Measurements from ENCODE around the gene TPI1.
"Not testable (repeated sequence)": the region's sequence is repeated elsewhere in the genome, so short reads cannot be mapped to it uniquely, and the experiment has no call there.

Gene TPI1

DNA sequence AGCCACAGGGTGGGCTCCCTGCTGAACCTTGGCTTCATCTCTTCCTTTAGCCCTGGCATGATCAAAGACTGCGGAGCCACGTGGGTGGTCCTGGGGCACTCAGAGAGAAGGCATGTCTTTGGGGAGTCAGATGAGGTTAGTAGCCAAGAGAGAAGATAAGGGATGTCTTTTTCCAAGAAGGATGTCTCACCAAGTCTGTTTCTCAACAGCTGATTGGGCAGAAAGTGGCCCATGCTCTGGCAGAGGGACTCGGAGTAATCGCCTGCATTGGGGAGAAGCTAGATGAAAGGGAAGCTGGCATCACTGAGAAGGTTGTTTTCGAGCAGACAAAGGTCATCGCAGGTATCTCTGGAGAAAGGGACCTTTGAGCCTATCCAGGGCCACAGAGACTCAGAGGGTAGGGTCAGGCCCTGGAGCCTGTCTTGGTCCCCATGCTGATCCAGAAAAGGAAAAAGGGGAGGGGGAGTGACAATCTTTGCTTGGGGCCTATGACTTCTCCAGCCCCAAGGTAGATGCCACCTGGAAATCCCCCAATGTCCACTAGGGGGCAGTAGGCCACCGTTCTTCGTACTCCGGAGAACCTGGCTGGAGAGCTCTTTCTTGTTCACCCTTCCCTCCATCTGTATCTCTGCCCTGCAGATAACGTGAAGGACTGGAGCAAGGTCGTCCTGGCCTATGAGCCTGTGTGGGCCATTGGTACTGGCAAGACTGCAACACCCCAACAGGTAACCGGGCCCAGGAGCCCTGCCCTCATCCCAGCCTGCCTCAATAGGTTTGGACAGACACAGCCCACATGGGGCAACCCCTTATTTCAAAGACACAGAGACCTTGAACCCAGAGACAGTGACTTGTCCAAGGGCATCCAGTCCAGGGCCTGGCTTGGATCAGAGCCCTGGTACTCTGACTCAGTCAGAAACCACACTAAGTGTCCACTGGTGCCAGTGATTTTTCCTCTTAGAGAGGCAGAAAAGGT, 2.0 kb downstream of the TPI1 start:
- FAIRE-seq: no peak

DNA sequence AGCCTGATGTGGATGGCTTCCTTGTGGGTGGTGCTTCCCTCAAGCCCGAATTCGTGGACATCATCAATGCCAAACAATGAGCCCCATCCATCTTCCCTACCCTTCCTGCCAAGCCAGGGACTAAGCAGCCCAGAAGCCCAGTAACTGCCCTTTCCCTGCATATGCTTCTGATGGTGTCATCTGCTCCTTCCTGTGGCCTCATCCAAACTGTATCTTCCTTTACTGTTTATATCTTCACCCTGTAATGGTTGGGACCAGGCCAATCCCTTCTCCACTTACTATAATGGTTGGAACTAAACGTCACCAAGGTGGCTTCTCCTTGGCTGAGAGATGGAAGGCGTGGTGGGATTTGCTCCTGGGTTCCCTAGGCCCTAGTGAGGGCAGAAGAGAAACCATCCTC, 3.0 kb downstream of the TPI1 start:
- not testable (repeated sequence) for FAIRE-seq

DNA sequence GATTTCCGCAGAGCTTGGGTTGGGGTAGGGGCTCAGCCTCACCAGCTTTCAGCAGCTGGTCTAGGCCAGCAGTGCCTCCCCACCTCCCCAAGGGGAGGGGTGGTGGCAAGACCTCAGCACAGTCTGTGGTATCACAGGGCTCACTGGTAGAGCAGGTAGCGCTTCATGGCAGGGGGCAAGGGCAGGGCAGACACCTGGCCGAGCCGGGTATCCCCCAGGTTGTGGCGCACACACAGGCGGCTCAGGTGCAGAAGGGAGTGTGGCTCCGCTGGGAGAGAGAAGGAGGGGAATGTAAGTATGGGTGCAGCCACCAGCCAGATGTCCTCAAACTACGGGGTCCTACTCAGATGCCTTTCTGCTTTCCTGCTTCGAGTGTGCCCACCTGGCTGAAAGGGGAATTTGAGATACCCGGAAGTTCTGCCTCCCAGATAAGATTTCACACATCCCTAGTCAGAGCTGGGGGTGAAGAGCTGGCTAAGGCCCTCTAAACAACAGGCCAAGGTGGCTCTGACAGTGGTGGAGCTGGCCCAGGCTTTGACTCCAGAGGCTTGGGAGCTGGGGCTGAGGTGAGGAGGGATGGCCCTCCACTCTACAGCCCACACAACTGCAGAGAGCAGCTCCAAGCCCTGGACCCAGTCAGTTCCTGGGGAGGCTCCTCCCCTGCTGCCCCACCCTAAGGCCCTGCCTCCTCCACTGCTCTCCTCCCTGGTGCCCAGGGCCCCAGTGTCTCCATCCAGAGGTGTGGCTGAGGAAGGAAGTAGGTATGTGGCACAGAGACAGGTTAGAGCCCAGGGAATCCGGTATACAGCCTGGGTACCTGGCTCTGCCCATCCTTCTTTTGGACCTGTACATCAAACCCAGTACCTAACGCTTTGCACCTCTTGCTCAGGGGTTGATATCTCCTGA, 4.0 kb downstream of the TPI1 start:
- FAIRE-seq: no peak

DNA sequence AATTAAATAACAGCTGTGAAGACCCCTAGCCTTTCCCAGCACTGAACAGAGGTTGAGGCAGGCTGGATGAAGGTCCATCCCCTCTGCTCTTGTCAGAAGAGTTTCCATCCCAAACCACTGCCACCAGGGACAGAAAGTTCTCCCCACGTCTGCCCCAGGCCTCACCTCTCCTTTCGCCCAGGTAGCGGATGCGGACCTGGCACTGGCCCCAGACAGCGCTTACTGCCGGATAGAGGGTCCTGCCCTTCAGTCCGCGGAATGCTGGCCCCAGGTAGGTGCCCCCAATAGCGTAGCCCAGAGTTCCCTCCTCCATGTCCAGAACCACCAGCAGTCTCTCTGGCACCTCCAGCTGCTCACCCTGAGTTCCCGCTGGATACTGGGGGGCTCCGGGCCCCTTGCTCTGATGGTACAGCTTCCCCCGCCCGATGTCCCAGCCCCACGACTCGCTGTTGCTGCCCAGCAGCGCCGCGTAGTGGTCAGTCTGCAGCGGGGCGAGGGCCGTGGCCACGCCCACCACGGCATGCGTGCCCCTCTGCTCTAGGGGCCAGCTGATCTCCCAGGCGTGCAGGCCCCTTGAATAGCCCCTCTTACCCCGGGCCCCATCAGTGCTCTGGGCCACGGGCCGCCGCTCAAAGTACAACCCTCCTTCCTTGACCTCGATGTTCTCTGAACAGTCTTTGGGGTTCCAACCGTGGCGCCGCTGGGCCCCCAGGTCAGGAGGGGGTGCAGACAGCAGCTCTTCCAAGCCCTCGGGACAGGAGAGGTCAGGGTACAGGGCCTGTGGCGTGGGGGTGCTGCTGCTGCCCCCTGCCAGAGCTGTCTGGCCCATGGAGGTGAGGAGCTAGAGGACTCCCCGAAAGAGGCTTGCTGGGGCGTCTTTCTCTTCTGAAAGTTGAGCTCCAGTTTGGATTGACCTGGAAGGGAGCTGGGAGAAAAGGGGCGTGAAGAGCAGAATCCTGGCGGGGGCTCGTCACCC, 5.0 kb downstream of the TPI1 start:
- FAIRE-seq: no peak

DNA sequence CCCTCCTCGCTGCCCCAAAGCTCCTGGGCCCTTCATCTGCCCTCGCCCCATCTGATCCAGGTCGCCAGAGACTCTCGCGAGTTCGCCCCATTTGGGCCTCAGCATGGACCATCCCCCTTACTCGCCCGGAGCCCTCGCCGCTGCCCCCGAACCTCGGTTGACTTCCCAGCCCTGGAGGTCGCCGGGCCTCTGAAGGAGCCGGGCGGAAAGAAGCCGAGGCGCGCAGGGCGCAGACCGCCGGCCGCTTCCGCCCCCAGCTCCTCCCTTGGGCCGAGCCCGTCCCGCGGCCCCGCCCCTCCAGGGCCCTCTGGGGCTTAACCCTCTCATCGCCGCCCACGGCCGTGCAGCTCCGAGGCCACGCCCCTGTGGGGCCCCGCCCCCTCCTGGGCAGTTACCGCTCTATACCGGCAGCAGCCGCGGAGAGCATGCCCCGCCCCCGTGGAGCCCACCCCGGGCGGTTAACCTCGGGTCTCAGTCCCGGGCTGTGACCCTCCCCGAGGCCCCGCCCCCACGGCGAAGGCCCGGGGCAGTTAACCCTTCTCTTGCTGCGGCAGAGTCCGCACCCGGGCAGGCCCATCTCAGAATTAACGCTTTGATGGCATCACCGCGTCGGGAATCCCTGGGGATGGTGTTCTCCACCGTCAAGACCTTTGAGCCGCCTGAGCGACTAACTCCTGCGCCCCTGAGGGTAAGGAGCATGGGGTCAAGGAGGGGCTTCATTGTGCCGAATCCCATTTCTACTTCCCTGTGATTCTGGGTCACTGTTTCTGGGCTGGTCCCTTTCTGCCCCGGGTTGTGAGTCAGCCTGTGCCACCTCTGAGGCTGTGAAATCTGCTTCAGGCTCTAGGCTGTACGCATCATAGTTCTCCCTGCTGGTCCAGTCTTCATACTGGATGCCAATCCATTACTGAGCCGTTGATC, 6.0 kb downstream of the TPI1 start, which contains the start of gene SPSB2:
TSS of gene SPSB2 (minus strand) at position 210 of the 921 bp plus-strand sequence. CDS start 402 bp downstream, outside the sequence.
- no peak for FAIRE-seq

DNA sequence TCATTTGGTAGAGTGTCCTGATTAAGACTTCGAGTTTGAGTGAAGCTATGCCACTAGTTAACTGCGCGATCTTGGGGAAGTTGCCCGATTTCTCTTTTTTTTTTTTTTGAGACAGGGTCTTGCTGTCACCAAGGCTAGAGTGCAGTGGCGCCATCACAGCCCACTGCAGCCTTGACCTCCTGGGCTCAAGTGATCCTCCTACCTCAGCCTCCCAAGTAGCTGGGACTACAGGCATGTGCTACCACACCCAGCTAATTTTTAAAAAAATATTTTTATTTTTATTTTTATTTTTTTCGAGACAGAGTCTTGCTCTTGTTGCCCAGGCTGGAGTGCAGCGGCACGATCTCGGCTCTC, 6.7 kb downstream of the TPI1 start:
- not testable (repeated sequence) for FAIRE-seq

DNA sequence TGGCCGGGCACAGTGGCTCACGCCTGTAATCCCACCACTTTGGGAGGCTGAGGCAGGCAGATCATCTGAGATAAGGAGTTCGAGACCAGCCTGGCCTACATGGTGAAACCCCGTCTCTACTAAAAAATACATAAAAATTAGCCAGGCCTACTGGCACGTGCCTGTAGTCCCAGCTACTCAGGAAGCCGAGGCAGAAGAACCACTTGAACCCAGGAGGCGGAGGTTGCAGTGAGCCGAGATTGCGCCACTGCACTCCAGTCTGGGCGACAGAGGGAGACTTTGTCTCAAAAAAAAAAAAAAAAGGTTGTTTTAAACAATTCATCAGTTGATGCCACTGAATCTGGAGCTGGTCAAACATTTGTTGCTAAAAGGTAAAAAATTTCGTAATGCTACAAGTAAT, 12.5 kb downstream of the TPI1 start:
- FAIRE-seq: not testable (repeated sequence)

DNA sequence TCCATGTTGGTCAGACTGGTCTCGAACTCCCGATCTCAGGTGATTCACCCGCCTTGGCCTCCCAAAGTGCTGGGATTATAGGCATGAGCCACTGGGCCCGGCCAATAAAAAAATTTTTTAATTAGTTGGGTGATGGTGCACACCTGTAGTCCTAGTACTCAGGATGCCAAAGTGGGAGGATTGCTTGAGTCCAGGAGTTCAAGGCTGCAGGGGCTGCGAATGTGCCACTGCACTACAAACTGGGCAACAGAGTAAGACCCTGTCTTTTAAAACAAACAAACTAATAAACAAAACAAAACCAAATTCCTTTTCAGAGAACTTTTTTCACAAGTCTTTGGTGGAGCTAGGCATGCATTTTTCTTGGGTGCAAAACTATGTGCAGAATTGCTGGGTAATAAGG, 15.9 kb downstream of the TPI1 start:
- no peak for FAIRE-seq

DNA sequence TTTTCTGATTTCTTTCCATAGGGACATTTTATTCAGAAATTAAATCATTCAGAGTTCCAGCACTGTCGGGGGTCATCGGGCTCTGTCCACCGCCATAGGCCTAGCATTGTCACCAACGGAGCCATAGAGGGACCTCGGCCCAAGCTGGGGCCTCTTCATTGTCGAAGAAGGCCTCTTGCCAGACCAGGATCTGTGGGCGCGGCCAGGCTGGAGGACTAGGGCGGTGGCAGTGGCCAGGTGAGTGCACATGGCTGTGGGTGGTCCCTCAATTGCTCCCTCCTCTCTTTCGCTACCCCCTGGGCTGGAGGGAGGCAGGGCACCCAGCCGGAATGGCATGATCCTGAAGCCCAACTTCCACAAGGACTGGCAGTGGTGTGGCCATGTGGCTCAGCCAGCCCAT, 16.4 kb downstream of the TPI1 start:
- no peak for FAIRE-seq

DNA sequence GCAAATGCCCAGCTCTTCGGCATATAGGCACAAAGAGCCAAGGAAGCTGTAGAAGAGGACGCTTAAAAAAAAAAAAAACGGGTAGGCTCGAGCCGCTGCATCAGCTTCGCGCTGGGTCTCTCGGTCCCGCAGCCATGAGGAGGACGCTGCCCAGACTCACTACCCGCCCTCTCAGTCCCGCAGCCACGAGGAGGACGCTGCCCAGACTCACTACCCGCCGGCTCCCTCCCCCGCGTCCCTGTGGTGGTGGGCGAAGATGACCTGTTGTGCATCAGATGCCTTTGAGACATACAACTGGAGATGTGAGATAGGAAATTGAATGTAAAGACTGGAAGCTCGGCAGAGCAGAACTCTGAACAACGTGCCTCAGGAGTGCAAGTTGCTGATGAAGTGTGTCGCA, 17.2 kb downstream of the TPI1 start:
- no peak for FAIRE-seq

DNA sequence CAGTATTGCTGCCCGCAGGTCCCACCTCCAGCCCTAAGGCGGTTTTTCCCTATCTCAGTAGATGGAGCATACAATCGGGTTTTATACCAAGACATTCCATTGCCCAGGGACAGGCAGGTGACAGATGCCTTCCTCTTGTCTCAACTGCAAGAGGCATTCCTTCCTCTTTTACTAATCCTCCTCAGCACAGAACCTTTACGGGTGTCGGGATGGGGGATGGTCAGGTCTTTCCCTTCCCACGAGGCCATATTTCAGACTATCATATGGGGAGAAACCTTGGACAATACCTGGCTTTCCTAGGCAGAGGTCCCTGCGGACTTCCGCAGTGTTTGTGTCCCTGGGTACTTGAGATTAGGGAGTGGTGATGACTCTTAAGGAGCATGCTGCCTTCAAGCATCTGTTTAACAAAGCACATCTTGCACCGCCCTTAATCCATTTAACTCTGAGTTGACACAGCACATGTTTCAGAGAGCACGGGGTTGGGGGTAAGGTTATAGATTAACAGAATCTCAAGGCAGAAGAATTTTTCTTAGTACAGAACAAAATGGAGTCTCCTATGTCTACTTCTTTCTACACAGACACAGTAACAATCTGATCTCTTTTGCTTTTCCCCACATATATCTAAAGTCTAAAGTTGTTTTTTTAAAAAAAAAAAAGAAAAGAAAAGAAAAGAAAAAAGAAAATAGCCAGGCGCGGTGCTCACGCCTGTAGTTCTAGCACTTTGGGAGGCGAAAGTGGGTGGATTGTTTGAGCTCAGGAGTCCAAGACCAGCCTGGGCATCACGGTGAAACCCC, 19.1 kb downstream of the TPI1 start:
- FAIRE-seq: not testable (repeated sequence)

DNA sequence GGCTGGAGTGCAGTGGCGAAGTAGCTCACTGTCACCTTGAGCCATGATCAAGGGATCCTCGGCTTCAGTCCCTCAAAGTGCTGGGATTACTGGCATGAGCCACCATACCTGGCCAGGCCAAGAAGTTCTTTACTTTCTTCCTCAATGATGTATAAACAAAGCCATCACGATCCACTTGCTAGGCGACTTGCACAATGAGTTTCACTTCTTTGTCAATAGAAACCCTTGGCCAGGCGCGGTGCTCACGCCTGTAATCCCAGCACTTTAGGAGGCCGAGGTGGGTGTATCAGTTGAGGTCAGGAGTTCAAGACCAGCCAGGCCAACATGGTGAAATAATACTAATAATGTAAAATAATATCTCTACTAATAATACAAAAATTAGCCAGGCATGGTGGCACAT, 20.1 kb downstream of the TPI1 start:
- FAIRE-seq: no peak

DNA sequence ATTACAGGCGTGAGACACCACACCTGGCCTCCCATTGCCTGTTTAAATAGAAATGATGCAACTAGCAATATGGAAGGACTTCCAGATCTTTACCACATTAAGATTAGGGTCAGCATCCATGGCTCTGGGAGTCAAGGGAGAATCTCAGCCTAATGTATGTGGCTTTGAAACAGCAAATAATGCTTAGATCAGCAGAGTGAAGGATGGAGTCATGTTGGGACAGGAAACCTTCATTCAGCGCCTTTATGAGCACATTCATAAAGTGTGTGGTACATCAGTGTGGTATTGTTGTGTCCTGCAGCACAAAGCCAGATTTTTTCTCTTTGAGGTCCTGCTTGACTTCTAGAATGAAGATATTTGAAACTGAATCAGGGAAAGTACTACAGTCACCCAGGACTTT, 21.0 kb downstream of the TPI1 start:
- FAIRE-seq: no peak

DNA sequence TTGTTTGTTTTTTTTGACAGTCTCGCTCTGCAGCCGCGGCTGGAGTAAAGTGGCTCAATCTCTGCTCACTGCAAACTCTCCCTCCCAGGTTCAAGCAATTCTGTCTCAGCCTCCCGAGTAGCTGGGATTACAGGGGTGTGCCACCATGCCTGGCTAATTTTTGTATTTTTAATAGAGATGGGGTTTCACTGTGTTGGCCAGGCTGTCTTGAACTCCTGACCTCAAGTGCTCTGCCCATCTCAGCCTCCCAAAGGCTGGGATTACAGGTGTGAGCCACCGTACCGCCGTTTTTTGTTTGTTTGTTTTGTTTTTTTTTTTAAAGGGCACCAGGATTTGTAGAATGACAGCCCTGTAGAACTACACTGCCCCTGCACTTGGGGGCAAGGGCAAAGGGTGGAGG, 21.5 kb downstream of the TPI1 start:
- FAIRE-seq: not testable (repeated sequence)

DNA sequence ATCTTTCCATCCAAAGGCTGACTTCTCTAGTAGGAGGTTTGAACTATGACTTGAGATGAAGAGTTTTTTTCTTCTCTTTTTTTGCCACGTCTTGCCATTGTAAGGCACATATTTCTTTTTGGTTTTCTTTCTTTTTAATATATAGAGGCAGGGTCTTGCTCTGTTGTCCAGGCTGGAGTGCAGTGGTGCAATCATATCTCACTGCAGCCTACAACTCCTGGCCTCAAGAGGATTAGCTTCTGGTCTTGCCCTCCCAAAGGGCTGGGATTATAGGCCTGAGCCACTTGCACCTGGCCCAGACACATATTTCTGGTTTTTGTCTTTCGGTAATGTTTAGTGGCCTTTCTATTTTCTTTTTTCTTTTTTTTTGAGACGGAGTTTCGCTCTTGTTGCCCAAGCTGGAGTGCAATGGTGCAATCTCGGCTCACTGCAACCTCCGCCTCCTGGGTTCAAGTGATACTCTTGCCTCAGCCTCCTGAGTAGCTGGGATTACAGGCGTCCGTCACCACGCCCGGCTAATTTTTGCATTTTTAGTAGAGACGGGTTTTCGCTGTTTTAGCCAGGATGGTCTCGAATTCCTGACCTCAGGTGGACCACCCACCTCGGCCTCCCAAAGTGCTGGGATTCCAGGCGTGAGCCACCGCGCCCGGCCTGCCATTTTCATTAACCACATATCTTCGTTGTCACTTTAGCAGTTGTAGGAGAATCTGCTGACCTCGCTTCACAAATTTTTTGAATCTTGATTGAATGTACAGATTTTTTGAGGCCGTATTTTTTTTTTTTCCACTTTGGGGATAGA, 22.6 kb downstream of the TPI1 start:
- not testable (repeated sequence) for FAIRE-seq

DNA sequence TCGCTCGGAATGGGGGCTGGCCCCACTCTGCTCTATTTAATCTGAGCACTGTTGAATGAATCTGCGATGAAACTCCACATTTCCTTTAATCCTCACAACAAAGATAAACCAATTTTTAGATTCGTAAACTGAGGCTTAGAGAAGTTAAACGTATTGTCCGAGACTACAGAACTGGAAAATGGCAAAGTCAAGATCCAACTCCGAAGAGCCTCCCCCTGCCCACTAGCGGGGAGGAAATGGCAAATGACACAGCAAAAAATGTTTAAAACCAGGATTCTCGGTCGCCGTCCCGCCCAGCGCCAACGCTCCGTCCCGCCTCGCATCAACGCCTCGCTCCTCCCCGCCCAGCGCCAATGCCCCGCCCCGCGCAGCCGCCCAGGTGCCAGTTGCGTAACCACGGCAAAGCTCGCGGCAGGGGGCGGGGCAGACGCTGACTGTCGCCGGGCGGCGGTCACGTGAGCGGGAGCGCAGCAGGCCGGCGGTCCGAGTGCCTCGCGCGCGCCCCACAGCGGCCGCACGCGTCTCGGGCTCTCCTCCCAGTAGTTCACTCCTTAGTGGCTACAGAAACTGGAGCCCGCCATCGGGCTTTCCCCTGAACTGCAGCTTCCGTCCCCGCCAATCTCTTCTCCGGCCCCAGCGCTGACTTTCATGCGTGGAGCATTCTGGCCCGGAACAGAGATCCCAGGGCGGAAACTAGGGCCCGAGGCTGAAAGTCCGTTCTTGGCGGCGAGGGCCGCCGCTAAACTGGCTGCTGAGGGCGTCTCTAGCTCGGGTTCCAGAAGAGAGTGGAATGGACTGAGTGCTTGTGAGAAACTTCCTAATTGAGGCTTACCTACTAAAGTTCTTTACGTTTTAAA, 23.7 kb downstream of the TPI1 start:
- FAIRE-seq: no peak

DNA sequence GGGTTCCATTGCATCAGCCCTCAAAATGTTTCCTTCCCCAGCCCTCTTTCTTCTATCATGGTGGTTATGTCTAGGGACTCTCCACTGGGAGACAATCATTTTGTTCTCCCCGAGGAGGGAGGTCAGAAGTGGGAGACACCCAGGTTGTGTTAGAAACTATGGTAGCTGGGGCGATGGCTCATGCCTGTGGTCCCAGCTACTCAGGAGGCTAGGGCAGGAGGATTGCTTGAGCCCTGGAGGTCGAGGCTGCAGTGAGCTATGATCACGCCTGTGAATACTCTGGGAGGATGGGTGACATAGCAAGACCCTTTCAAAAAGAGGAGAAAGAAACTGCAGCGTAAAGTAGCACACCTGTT, 24.3 kb downstream of the TPI1 start:
- FAIRE-seq: no peak

DNA sequence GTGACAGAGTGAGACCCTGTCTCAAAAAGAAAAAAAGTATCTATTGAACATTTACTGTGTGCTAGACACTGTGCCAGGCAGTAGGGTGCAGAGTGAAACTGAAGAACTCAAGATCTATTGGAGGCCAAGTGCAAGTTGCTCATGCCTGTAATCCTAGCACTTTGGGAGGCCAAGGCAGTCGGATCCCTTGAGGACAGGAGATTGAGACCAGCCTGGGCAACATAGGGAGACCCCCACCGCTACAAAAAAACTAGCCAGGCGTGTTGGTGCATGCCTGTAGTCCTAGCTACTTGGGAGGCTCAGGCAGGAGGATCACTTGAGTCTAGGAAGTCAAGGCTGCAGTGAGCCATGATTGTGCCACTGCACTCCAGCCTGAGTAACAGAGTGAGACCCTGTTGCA, 25.4 kb downstream of the TPI1 start:
- FAIRE-seq: not testable (repeated sequence)

DNA sequence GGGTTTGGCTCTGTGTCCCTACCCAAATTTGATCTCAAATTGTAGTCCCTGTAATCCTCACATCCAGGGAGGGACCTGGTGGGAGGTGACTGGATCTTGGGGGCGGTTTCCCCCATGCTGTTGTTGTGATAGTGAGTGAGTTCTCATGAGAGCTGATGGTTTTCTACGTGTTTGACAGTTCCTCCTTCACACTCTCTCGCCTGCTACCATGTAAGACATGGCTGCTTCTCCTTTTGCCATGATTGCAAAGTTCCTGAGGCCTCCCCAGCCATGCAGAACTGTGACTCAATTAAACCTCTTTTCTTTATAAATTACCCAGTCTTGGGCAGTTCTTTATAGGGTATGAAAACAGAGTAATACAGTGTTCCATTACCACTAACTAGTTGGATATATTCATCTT, 27.0 kb downstream of the TPI1 start:
- FAIRE-seq: no peak

All from islet of Langerhans (tissue), 1 donor.